ENCODE data around the gene MAP3K6. TPM values are rescaled to one million over a fixed set of nuclear protein-coding genes. Genes with fewer than 3 reads are reported as not detected.
A peak's percentile ranks its signal among the peaks of the same experiment; 100 is the strongest.

The MAP3K6 gene
- total RNA-seq, 1 experiment from 2014 or later = 10.7 TPM

GRCh38 chr1:27400082-27400962 is 33.6 kb upstream of the MAP3K6 start:
- peak; percentile 80 for DNase-seq
- H3K4me3 ChIP-seq (ENCODE audit: insufficient read depth, low read depth, low read length) = no peak overlapping the region
- H3K27me3 ChIP-seq (ENCODE audit: control insufficient read depth, insufficient read depth, low read length) = no peaks in the 10 kb centered on the region
- H3K36me3 ChIP-seq (replicated peaks; ENCODE audit: control insufficient read depth, insufficient read depth, low read length) = no peaks in the 10 kb centered on the region

- Histone ChIP-seq H3K36me3 (replicated peaks; ENCODE audit: control insufficient read depth, insufficient read depth, low read length) (0 out of 2 replicates have a peak, but pooled peaks cover 2% of the 10 kb centered on the region), H3K27me3 (ENCODE audit: control insufficient read depth, insufficient read depth, low read length) (no peaks in the 10 kb centered on the region), H3K4me3 (ENCODE audit: insufficient read depth, low read depth, low read length) (no peak overlapping the region)
- no peak for DNase-seq
Observed at GRCh38 chr1:27399251-27400025, 32.7 kb upstream of the MAP3K6 start.

GRCh38 chr1:27398405-27399149 is 31.8 kb upstream of the MAP3K6 start:
- Histone ChIP-seq H3K27me3 (ENCODE audit: control insufficient read depth, insufficient read depth, low read length) (no peaks in the 10 kb centered on the region), H3K36me3 (replicated peaks; ENCODE audit: control insufficient read depth, insufficient read depth, low read length) (peaks cover 3% of the 10 kb centered on the region; the same call in 1 of the 2 replicates), H3K4me3 (ENCODE audit: insufficient read depth, low read depth, low read length) (no peak overlapping the region)
- DNase-seq = no peak

GRCh38 chr1:27397749-27398148 is 31.0 kb upstream of the MAP3K6 start:
- Histone ChIP-seq H3K4me3 (ENCODE audit: insufficient read depth, low read depth, low read length) (no peak overlapping the region), H3K36me3 (replicated peaks; ENCODE audit: control insufficient read depth, insufficient read depth, low read length) (peaks cover 3% of the 10 kb centered on the region; the same call in 1 of the 2 replicates), H3K27me3 (ENCODE audit: control insufficient read depth, insufficient read depth, low read length) (no peaks in the 10 kb centered on the region)
- DNase-seq = peak; percentile 83

- no peaks in the 10 kb centered on the region for H3K27me3 ChIP-seq (ENCODE audit: control insufficient read depth, insufficient read depth, low read length)
- peaks cover 3% of the 10 kb centered on the region; the same call in 1 of the 2 replicates for H3K36me3 ChIP-seq (replicated peaks; ENCODE audit: control insufficient read depth, insufficient read depth, low read length)
- H3K4me3 ChIP-seq (ENCODE audit: insufficient read depth, low read depth, low read length) = no peak overlapping the region
- DNase-seq = no peak
Observed at GRCh38 chr1:27397110-27397509, 30.3 kb upstream of the MAP3K6 start.

GRCh38 chr1:27395441-27396195 is 28.9 kb upstream of the MAP3K6 start:
- H3K36me3 ChIP-seq (replicated peaks; ENCODE audit: control insufficient read depth, insufficient read depth, low read length) = peaks cover 3% of the 10 kb centered on the region; the same call in 1 of the 2 replicates
- no peaks in the 10 kb centered on the region; the same call in 1 of the 2 replicates for H3K27me3 ChIP-seq (ENCODE audit: control insufficient read depth, insufficient read depth, low read length)
- peak; percentile 94 for DNase-seq
- H3K4me3 ChIP-seq (ENCODE audit: insufficient read depth, low read depth, low read length) = no peak overlapping the region

GRCh38 chr1:27394925-27395324 is 28.2 kb upstream of the MAP3K6 start:
- H3K27me3 ChIP-seq (ENCODE audit: control insufficient read depth, insufficient read depth, low read length) = no peaks in the 10 kb centered on the region; the same call in 1 of the 2 replicates
- no peak for DNase-seq
- H3K4me3 ChIP-seq (ENCODE audit: insufficient read depth, low read depth, low read length) = no peak overlapping the region
- H3K36me3 ChIP-seq (replicated peaks; ENCODE audit: control insufficient read depth, insufficient read depth, low read length) = peaks cover 3% of the 10 kb centered on the region; the same call in 1 of the 2 replicates

- peak; percentile 37 for DNase-seq
- Histone ChIP-seq H3K4me3 (ENCODE audit: insufficient read depth, low read depth, low read length) (no peak overlapping the region), H3K27me3 (ENCODE audit: control insufficient read depth, insufficient read depth, low read length) (no peaks in the 10 kb centered on the region; the same call in 1 of the 2 replicates), H3K36me3 (replicated peaks; ENCODE audit: control insufficient read depth, insufficient read depth, low read length) (peaks cover 3% of the 10 kb centered on the region; the same call in 1 of the 2 replicates)
Observed at GRCh38 chr1:27394282-27394658, 27.5 kb upstream of the MAP3K6 start.

- Histone ChIP-seq H3K27me3 (ENCODE audit: control insufficient read depth, insufficient read depth, low read length) (no peaks in the 10 kb centered on the region; the same call in 1 of the 2 replicates), H3K36me3 (replicated peaks; ENCODE audit: control insufficient read depth, insufficient read depth, low read length) (peaks cover 3% of the 10 kb centered on the region; the same call in 1 of the 2 replicates), H3K4me3 (ENCODE audit: insufficient read depth, low read depth, low read length) (no peak overlapping the region; the same call in 1 of the 2 replicates)
- DNase-seq = no peak
Observed at GRCh38 chr1:27393641-27394281, 27.0 kb upstream of the MAP3K6 start.

- peak overlapping the region; percentile 90 for H3K4me3 ChIP-seq (ENCODE audit: insufficient read depth, low read depth, low read length)
- no peaks in the 10 kb centered on the region; the same call in 1 of the 2 replicates for H3K27me3 ChIP-seq (ENCODE audit: control insufficient read depth, insufficient read depth, low read length)
- DNase-seq = peak; percentile 82
- H3K36me3 ChIP-seq (replicated peaks; ENCODE audit: control insufficient read depth, insufficient read depth, low read length) = peaks cover 3% of the 10 kb centered on the region; the same call in 1 of the 2 replicates
Observed at GRCh38 chr1:27392778-27393635, 26.2 kb upstream of the MAP3K6 start.

GRCh38 chr1:27392096-27392777 is 25.5 kb upstream of the MAP3K6 start, which contains the start of gene GPR3:
Gene GPR3 (plus strand): TSS chr1:27392622. CDS start chr1:27393799, 1,177 bp downstream.
- Histone ChIP-seq H3K27me3 (ENCODE audit: control insufficient read depth, insufficient read depth, low read length) (no peaks in the 10 kb centered on the region; the same call in 1 of the 2 replicates), H3K36me3 (replicated peaks; ENCODE audit: control insufficient read depth, insufficient read depth, low read length) (peaks cover 3% of the 10 kb centered on the region; the same call in 1 of the 2 replicates), H3K4me3 (ENCODE audit: insufficient read depth, low read depth, low read length) (peak within 1 kb of the TSS; percentile 90)
- peak; percentile 99 for DNase-seq
